Liver (tissue), 3 donors: ENCODE measurements around the gene HIVEP3.

Experiments used
- ATF3 ChIP-seq: IDR thresholded peaks from 2 replicates; pipeline ENCODE4 v1.6.1; 2016; ENCODE audit warnings: antibody characterized with exemption
- EGR1 ChIP-seq, 2 donors: IDR thresholded peaks; 2 replicates each; pipeline ENCODE4 v1.6.1; 2016 to 2018; ENCODE audit warnings: antibody characterized with exemption in 2 of 2, low read depth in 2 of 2
- GABPA ChIP-seq, 2 donors: IDR thresholded peaks in 1 of 2; conservative IDR thresholded peaks in 1 of 2; 2 replicates each; pipeline ENCODE4 v1.6.1; 2016; ENCODE audit warnings: antibody characterized with exemption in 2 of 2, mild to moderate bottlenecking in 1 of 2, moderate library complexity in 1 of 2
- HNF4A ChIP-seq, 2 donors: conservative IDR thresholded peaks; 2 replicates each; pipeline ENCODE4 v1.6.1; 2016; ENCODE audit warnings: antibody characterized with exemption in 2 of 2, mild to moderate bottlenecking in 2 of 2
- MAX ChIP-seq: IDR thresholded peaks from 2 replicates; pipeline ENCODE4 v1.6.1; 2016; ENCODE audit warnings: antibody characterized with exemption
- RXRA ChIP-seq, 2 donors: IDR thresholded peaks; 2 replicates each; pipeline ENCODE4 v1.6.1; 2017 to 2018; ENCODE audit warnings: antibody characterized with exemption in 2 of 2, mild to moderate bottlenecking in 1 of 2
- SP1 ChIP-seq: IDR thresholded peaks from 2 replicates; pipeline ENCODE4 v1.6.1; 2018; ENCODE audit warnings: antibody characterized with exemption, mild to moderate bottlenecking
- TAF1 ChIP-seq: conservative IDR thresholded peaks from 2 replicates; pipeline ENCODE4 v1.6.1; 2016; ENCODE audit warnings: antibody characterized with exemption, mild to moderate bottlenecking
- YY1 ChIP-seq: IDR thresholded peaks from 2 replicates; pipeline ENCODE4 v1.6.1; 2016; ENCODE audit warnings: antibody characterized with exemption, mild to moderate bottlenecking
- TF ChIP-seq, protein P1 (sequence below): fragments of 150-350 bp; IDR thresholded peaks from 2 replicates; pipeline ENCODE4 v1.5.1; 2017; ENCODE audit warnings: improper control_type of control experiment, low read depth, low read length; ENCODE audit not compliant: missing input control
- donor health status: healthy.
- donor health status: healthy.

DNA sequence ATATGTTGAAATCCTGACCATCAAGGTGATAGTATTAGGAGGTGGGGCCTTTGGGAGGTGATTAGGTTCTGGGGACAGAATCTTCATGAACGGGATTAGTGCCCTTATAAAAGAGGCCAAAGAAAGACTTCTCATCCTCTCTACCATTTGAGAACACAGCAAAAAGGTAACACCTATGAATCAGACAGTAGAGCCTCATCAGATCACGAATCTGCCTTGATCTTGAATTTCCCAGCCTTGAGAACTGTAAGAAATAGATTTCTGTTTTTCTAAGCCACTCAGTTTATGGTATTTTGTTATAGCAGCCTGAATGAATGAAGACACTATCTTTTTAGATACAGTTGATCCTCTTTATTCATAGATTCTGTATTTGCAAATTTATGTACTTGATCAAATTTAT lies 227.3 kb downstream of the HIVEP3 start:
- TF ChIP-seq YY1, result no peak
- TF ChIP-seq, protein P1, sequence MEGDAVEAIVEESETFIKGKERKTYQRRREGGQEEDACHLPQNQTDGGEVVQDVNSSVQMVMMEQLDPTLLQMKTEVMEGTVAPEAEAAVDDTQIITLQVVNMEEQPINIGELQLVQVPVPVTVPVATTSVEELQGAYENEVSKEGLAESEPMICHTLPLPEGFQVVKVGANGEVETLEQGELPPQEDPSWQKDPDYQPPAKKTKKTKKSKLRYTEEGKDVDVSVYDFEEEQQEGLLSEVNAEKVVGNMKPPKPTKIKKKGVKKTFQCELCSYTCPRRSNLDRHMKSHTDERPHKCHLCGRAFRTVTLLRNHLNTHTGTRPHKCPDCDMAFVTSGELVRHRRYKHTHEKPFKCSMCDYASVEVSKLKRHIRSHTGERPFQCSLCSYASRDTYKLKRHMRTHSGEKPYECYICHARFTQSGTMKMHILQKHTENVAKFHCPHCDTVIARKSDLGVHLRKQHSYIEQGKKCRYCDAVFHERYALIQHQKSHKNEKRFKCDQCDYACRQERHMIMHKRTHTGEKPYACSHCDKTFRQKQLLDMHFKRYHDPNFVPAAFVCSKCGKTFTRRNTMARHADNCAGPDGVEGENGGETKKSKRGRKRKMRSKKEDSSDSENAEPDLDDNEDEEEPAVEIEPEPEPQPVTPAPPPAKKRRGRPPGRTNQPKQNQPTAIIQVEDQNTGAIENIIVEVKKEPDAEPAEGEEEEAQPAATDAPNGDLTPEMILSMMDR, result no peak
- no peak for TF ChIP-seq TAF1
- TF ChIP-seq SP1, result no peak
- no peak for TF ChIP-seq MAX
- TF ChIP-seq EGR1 (IDR thresholded peaks at IDR 0.05; ENCODE audit: low read depth in 2 of 2), result no peak
- TF ChIP-seq HNF4A (conservative IDR thresholded peaks at IDR 0.05), result no peak
- TF ChIP-seq GABPA (IDR thresholded peaks at IDR 0.05 in 1 of 2, conservative IDR thresholded peaks at IDR 0.05 in 1 of 2), result no peak
- no peak for TF ChIP-seq RXRA (IDR thresholded peaks at IDR 0.05)
- no peak for TF ChIP-seq ATF3
